Sigmoid colon (tissue), 4 donors: ENCODE results near the gene KCNJ15.

Experiments
- CTCF ChIP-seq, 4 experiments: fragments of 450-650 bp in 3 of 4; fragments of 200-600 bp in 1 of 4; IDR thresholded peaks; one replicate each; pipeline ENCODE4 v1.5.1; 2016 to 2019; ENCODE audit warnings: antibody characterized with exemption in 4 of 4, mild to moderate bottlenecking in 3 of 4, moderate library complexity in 2 of 4
- POLR2A ChIP-seq, 2 donors: fragments of 450-650 bp; IDR thresholded peaks; one replicate each; pipeline ENCODE4 v1.6.1; 2016; ENCODE audit warnings: antibody characterized with exemption in 2 of 2, mild to moderate bottlenecking in 2 of 2, moderate library complexity in 2 of 2
- POLR2AphosphoS5 ChIP-seq, 4 donors: sonication (generic); formaldehyde crosslinking; IDR thresholded peaks; one replicate each; pipeline ENCODE4 v1.6.1; 2017; ENCODE audit warnings: antibody characterized with exemption in 4 of 4

DNA sequence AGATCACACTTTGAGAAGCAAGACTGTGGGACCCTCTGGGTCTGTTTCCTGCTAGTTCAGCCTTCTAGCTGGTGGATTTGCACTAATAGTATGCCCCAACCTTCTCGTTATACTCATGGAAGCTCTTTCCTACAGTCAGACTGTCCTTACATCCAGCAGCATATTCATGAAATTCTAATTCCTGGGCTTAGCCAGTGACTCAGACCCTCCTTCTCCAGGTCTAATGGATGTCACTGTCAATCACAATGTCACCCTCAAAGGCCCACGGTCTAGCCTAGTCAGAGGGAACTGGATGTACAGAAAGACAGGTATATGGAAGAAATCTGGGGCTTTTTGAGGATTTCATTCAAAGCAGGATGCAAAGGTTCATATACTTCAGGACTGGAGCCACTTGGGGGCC is 72.4 kb downstream of the KCNJ15 start:
- TF ChIP-seq POLR2A (IDR thresholded peaks at IDR 0.05) (no peak), CTCF (IDR thresholded peaks at IDR 0.05) (no peak), POLR2AphosphoS5 (IDR thresholded peaks at IDR 0.05) (no peak)
